Omental fat pad (tissue), 4 donors: Measurements from ENCODE around the gene PTS. TPM values are rescaled to one million over a fixed set of nuclear protein-coding genes. Genes with fewer than 3 reads are reported as not detected.
"Not testable (repeated sequence)": the region's sequence is repeated elsewhere in the genome, so short reads cannot be mapped to it uniquely, and the experiment has no call there.

Experiments
- ATAC-seq: fragments of 150-250 bp; one replicate; pipeline ENCODE4 v1.9.1; 2016; ENCODE audit warnings: mild to moderate bottlenecking, moderate library complexity; ENCODE audit not compliant: low FRiP score
- DNase-seq: peaks from one replicate; pipeline ENCODE4 v3.0.0-alpha.2; 2019; ENCODE audit warnings: low spot score
- CTCF ChIP-seq, 3 donors: fragments of 450-650 bp; IDR thresholded peaks; one replicate each; pipeline ENCODE4 v1.5.1; 2016 to 2017; ENCODE audit warnings: antibody characterized with exemption in 3 of 3, mild to moderate bottlenecking in 3 of 3, moderate library complexity in 2 of 3
- total RNA-seq, 4 donors: library from RNA; depleted of rRNA; stranded (reverse); fragments of >200 nt; gene quantifications; one replicate each; pipeline ENCODE4 v1.1.0, GENCODE V29; 2016

PTS gene
- total RNA-seq, 4 donors from 2014 or later = 25.8 to 38.0 (median 34.4) TPM

GRCh38 chr11:112186304-112186703, 39.9 kb upstream of the PTS start:
- DNase-seq (no peak), ATAC-seq (no peak)
- no peak for TF ChIP-seq CTCF (IDR thresholded peaks at IDR 0.05)

GRCh38 chr11:112195113-112195512, 31.1 kb upstream of the PTS start:
- not testable (repeated sequence) for DNase-seq
- ATAC-seq = peak; percentile 69

GRCh38 chr11:112195951-112196351, 30.3 kb upstream of the PTS start:
- ATAC-seq = peak; percentile 85
- DNase-seq = no peak
- TF ChIP-seq CTCF (IDR thresholded peaks at IDR 0.05) = no peak

- no peak for TF ChIP-seq CTCF (IDR thresholded peaks at IDR 0.05)
- ATAC-seq (no peak), DNase-seq (no peak)
These were observed 29.6 kb upstream of the PTS start for GRCh38 chr11:112196519-112197087.

- not testable (repeated sequence) for DNase-seq, ATAC-seq
These were observed 27.1 kb upstream of the PTS start for GRCh38 chr11:112199101-112199500.

- ATAC-seq (no peak), DNase-seq (no peak)
- TF ChIP-seq CTCF (IDR thresholded peaks at IDR 0.05) = no peak
These were observed 26.0 kb upstream of the PTS start for GRCh38 chr11:112200252-112200651.

GRCh38 chr11:112206071-112206470, 20.2 kb upstream of the PTS start:
- DNase-seq = no peak
- no peak for ATAC-seq

GRCh38 chr11:112210890-112211289, 15.3 kb upstream of the PTS start:
- ATAC-seq = no peak
- no peak for TF ChIP-seq CTCF (IDR thresholded peaks at IDR 0.05)

More at GRCh38 chr11:112206071-112206470, 20.2 kb upstream of the PTS start:
- TF ChIP-seq CTCF (IDR thresholded peaks at IDR 0.05) = no peak

More at GRCh38 chr11:112210890-112211289, 15.3 kb upstream of the PTS start:
- no peak for DNase-seq
